ENCODE measurements around the gene TMEM120B.

GRCh38 chr12:121702944-121703343, 9.6 kb upstream of the TMEM120B start:
- no peak for TF ChIP-seq EZH2 (IDR thresholded peaks at IDR 0.05; ENCODE audit: borderline replicate concordance)
- no peak for TF ChIP-seq CTCF (IDR thresholded peaks at IDR 0.05; ENCODE audit: poor library complexity)
